ENCODE measurements around the gene MAZ.

The MAZ gene

GRCh38 chr16:29809850-29810698 is 3.7 kb downstream of the MAZ start:
- no peak for FAIRE-seq
- no peak for DNase-seq (ENCODE audit: insufficient read length, low spot score)
- no peak for TF ChIP-seq POLR2A (IDR thresholded peaks at IDR 0.05; ENCODE audit: low read depth, low read length)

- no peak for FAIRE-seq
- TF ChIP-seq POLR2A (IDR thresholded peaks at IDR 0.05; ENCODE audit: low read depth, low read length), result no peak
- DNase-seq (ENCODE audit: insufficient read length, low spot score), result no peak
Measured at GRCh38 chr16:29810699-29811169, 4.4 kb downstream of the MAZ start.

DNA sequence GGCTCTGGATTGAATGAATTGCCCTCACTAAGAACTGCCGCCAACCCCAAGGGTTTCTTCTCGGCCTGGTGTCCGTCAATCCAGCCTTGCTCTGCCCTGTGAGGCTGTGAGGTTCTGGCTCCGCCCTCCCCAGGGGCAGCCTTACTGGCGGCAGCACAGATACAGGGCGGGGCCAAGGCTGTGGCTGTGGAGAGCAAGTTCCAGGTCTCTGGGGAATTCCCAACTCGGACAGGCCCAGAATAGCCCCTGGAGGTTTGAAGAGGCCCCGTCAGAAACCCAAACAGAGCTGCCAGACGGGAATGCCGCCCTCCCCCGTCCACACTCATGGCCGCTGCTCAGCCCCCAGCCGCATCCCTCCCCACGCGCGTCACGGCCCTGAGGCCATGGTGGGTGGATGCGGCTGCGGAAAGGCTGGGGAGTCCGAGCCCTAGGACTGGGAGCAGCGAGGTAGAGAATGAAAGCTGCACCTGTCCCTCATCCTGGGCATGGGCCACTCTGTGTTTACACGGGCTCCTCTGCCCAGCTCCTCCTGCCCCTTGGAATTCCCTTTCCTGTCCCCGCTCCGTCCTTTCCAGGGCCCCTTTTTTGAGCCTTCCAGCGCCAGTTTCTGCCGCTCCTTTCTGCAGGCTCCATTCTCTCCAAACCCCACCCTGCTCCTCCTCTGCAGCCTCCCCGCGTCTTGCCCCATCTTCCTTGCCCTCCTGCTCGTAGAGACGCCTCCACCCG is 5.0 kb downstream of the MAZ start:
- FAIRE-seq, result peak; percentile 73
- peak; percentile 94 for DNase-seq (ENCODE audit: insufficient read length, low spot score)
- peak; percentile 67 for TF ChIP-seq POLR2A (IDR thresholded peaks at IDR 0.05; ENCODE audit: low read depth, low read length)

DNA sequence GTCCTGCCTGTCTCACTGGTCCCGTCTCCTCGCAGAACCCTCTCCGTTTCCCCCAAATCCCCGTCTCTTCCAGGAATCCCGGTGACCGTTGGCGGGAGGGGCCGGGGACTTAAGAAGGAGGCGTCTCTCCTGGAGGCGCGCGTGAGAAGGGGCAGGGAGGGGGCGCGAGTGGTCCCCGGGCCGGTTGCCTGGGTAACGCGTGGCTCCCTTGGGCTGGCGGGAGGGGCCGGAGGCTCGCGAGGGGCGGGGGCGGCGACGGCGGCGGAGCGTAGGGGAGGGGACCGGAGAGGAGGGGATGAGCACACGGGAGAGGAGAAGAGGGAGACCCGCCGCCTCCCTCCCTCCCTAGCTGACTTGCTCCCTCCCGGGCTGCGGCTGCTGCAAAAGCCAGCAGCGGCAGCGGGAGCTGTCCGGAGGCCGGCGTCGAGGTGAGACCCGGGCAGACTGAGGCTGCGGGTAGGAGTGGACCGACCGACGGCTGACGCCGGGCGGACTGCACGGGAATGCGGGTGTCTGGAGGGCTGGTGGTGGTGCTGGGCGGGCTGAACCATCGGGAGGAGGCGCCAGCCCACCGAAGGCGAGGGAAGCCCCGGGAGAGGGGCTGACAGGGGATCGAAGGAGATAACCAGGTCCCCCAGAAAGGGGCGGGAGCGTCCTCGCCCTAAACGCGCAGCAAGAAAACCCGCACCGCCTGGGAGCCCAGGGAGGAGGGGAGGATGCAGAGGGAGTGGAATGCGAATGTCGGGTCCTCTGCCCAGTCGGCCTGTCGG is 5.8 kb downstream of the MAZ start, which contains the start of gene PRRT2:
Gene PRRT2 (plus strand): TSS at position 298 of the 770 bp plus-strand sequence. CDS start 862 bp downstream, outside the sequence.
- TF ChIP-seq POLR2A (IDR thresholded peaks at IDR 0.05; ENCODE audit: low read depth, low read length), result peak; percentile 46
- FAIRE-seq, result no peak
- no peak for DNase-seq (ENCODE audit: insufficient read length, low spot score)

DNA sequence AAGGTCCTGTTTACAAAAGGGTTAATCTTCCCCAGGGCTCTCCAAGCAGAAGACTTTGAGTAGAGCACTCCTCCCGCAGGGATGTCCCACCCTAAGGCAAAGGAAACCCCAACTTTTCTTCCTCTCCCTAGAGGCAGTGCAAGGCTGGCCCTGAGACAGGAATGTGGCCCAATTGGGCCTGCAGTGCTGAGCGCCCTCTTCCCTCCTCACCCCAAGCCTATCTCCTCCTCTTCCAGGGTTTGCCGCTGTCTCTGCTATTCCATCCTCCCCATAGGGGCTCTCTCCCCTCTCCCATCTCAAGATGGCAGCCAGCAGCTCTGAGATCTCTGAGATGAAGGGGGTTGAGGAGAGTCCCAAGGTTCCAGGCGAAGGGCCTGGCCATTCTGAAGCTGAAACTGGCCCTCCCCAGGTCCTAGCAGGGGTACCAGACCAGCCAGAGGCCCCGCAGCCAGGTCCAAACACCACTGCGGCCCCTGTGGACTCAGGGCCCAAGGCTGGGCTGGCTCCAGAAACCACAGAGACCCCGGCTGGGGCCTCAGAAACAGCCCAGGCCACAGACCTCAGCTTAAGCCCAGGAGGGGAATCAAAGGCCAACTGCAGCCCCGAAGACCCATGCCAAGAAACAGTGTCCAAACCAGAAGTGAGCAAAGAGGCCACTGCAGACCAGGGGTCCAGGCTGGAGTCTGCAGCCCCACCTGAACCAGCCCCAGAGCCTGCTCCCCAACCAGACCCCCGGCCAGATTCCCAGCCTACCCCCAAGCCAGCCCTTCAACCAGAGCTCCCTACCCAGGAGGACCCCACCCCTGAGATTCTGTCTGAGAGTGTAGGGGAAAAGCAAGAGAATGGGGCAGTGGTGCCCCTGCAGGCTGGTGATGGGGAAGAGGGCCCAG is 6.7 kb downstream of the MAZ start:
- no peak for DNase-seq (ENCODE audit: insufficient read length, low spot score)
- no peak for FAIRE-seq
- no peak for TF ChIP-seq POLR2A (IDR thresholded peaks at IDR 0.05; ENCODE audit: low read depth, low read length)

DNA sequence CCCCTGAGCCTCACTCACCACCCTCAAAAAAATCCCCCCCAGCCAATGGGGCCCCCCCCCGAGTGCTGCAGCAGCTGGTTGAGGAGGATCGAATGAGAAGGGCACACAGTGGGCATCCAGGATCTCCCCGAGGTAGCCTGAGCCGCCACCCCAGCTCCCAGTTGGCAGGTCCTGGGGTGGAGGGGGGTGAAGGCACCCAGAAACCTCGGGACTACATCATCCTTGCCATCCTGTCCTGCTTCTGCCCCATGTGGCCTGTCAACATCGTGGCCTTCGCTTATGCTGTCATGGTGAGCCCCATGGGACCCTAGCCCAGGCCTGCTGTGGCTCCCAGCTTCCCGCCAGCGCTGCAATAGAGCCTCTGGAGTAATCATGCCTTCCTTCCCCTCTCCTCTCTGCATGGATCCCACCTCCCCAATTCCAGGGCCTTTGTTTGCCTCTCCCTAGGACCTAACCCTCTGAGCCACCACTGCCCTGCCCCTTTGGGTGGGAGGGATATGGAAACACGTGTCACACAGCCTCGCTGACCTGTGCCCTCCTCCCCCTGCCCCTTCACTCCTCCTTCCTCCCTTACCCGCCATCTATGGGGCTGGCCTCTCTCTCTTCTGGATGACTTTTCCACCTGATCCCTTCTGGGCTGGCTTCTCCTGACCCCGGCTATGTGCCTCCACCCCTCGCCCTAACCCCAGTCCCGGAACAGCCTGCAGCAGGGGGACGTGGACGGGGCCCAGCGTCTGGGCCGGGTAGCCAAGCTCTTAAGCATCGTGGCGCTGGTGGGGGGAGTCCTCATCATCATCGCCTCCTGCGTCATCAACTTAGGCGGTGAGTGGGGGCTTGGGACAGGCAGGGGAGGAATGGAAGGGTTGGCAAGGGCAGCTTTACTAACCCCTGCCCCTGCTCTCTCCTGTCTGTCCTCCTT is 7.6 kb downstream of the MAZ start:
- FAIRE-seq (no peak), DNase-seq (ENCODE audit: insufficient read length, low spot score) (no peak)
- TF ChIP-seq POLR2A (IDR thresholded peaks at IDR 0.05; ENCODE audit: low read depth, low read length), result no peak

GRCh38 chr16:29814592-29814991 is 8.3 kb downstream of the MAZ start:
- FAIRE-seq (no peak), DNase-seq (ENCODE audit: insufficient read length, low spot score) (no peak)
- TF ChIP-seq POLR2A (IDR thresholded peaks at IDR 0.05; ENCODE audit: low read depth, low read length), result no peak

DNA sequence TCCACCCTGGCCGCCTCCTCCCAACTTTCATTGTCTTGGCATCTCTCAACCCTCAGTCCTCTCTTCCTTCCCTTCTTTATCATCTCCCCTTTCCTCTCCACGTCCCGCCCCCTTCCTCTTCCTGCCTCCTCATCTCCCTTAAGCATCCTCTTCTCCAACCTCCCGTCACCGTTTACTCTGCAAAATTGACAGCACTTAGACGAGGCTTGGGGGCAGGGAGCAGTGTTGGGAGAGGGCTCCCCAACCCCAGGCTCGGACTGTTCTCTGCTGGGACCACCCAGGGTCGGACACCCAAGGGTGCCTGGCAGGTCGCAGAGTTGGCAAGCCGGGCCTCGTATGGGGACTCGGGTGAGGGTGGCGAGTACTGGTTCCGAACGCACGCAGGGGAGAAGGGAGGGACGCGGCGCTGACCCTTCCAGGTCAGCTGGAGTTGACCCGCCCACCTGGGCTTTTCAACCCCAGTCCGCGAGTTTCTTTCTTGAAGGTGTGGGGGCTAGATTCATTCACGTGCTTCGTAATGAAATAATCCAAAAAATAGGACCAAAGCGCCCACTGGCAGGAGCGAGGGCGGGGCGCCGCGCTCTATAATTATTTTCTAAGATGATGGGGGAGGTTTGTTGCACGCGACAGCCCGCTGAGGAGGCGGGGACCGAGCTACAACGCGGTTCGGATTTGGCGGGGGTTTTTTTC is 8.8 kb downstream of the MAZ start:
- no peak for DNase-seq (ENCODE audit: insufficient read length, low spot score)
- no peak for FAIRE-seq
- 0 out of 2 replicates have a peak, but pooled peaks have one; percentile 15 for TF ChIP-seq POLR2A (IDR thresholded peaks at IDR 0.05; ENCODE audit: low read depth, low read length)

DNA sequence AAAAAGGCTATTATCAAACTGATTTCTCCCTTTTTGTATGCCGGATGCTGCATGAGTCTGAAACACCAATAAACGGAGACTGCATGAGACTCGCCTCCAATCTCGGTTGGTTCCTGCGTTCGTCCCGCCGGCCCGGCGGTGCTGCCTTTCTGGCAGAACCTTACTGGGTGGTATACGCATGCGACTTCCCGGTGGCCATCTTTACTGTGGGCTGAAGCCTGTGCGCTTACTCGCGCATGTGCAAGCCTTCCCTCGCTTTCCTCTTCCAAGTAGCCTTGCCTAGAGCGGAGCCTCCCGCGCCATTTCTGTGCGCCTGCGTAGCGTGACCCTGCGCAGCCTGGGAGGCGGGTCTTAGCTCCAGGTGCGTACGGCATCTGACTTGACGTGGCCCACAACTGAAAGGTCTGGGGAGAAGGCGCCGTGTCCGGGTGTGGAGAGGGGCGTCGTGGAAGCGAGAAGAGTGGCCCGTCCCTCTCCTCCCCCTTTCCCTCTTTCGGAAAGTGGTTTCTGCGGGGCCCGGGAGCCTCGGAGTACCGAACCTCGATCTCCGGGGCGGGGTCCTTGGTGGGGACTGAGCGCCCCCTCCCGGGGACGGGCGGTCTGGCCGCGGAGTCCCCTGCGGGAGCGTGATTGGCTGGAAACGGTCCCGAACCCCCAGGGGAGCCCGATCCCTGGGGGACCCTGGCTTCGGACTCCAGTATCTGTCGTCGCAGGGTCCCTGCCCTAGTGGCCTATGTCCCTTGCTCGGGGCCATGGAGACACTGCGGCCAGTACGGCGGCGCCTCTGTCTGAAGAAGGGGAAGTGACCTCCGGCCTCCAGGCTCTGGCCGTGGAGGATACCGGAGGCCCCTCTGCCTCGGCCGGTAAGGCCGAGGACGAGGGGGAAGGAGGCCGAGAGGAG is 9.7 kb downstream of the MAZ start, which contains the start of gene PAGR1:
Gene PAGR1 (plus strand): TSS at position 360 of the 901 bp plus-strand sequence. CDS start 374 bp downstream, at position 734.
- FAIRE-seq (peak; percentile 27), DNase-seq (ENCODE audit: insufficient read length, low spot score) (peak; percentile 91)
- peak; percentile 74 for TF ChIP-seq POLR2A (IDR thresholded peaks at IDR 0.05; ENCODE audit: low read depth, low read length)

DNA sequence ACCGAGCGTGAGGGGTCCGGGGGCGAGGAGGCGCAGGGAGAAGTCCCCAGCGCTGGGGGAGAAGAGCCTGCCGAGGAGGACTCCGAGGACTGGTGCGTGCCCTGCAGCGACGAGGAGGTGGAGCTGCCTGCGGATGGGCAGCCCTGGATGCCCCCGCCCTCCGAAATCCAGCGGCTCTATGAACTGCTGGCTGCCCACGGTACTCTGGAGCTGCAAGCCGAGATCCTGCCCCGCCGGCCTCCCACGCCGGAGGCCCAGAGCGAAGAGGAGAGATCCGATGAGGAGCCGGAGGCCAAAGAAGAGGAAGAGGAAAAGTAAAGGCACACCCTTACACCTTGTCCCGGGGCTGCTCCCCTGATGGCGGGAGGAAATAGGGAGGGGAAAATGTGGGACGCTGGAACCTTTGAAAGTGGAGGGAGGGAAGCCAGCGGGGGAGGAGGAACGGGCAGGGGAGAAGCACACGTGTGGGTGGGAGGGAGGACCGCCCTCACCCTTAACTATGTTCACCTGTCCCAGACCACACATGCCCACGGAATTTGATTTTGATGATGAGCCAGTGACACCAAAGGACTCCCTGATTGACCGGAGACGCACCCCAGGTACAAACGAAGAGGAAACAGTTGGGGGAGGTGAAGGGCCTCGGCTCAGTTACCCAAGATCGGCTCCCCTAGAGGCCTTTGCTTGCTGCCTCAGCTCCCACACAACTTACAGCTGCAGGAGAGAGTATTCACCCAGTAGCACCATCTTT is 10.5 kb downstream of the MAZ start:
- FAIRE-seq (no peak), DNase-seq (ENCODE audit: insufficient read length, low spot score) (no peak)
- peak; percentile 52 for TF ChIP-seq POLR2A (IDR thresholded peaks at IDR 0.05; ENCODE audit: low read depth, low read length)
